Activated CD4-positive, alpha-beta T cell treated with anti-CD3 and anti-CD28 coated beads, Interleukin-2, amount 50 U/mL, for 4 hours (primary cell): Measurements from ENCODE around the gene OCRL.

Source experiments
- DNase-seq, 2 experiments: peaks; one replicate each; pipeline ENCODE4 v3.0.0-alpha.2; 2020

OCRL gene

GRCh38 chrX:129638917-129639316 is 98.9 kb downstream of the OCRL start:
- DNase-seq: no peak

GRCh38 chrX:129640737-129641136 is 100.7 kb downstream of the OCRL start:
- no peak for DNase-seq

- DNase-seq: no peak
Observed at GRCh38 chrX:129641469-129641868, 101.4 kb downstream of the OCRL start.

GRCh38 chrX:129641941-129642340 is 101.9 kb downstream of the OCRL start:
- no peak for DNase-seq
